ENCODE data around the gene KCNT2.

DNA sequence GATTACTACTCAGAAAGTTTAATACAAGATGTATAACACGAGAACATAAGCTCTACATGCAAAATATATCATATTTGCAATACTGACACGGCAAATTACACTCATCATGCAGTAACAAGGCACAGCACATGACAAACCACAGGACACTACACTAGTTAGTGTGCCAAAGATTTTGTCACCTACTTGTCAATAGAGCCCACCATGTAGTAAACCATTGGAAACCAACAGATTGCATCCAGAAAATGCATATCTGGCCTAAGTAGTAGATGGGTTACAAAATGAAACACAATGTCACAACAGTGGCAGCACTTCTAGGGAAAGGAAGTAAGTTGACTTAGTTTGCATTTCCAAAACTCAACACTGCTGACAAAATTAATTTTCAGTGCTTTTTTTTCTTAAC, 288.9 kb downstream of the KCNT2 start:
- TF ChIP-seq, protein P1, sequence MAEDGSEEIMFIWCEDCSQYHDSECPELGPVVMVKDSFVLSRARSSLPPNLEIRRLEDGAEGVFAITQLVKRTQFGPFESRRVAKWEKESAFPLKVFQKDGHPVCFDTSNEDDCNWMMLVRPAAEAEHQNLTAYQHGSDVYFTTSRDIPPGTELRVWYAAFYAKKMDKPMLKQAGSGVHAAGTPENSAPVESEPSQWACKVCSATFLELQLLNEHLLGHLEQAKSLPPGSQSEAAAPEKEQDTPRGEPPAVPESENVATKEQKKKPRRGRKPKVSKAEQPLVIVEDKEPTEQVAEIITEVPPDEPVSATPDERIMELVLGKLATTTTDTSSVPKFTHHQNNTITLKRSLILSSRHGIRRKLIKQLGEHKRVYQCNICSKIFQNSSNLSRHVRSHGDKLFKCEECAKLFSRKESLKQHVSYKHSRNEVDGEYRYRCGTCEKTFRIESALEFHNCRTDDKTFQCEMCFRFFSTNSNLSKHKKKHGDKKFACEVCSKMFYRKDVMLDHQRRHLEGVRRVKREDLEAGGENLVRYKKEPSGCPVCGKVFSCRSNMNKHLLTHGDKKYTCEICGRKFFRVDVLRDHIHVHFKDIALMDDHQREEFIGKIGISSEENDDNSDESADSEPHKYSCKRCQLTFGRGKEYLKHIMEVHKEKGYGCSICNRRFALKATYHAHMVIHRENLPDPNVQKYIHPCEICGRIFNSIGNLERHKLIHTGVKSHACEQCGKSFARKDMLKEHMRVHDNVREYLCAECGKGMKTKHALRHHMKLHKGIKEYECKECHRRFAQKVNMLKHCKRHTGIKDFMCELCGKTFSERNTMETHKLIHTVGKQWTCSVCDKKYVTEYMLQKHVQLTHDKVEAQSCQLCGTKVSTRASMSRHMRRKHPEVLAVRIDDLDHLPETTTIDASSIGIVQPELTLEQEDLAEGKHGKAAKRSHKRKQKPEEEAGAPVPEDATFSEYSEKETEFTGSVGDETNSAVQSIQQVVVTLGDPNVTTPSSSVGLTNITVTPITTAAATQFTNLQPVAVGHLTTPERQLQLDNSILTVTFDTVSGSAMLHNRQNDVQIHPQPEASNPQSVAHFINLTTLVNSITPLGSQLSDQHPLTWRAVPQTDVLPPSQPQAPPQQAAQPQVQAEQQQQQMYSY (CRISPR knock-in tag; IDR thresholded peaks at IDR 0.05): no peak
- TF ChIP-seq JUNB (IDR thresholded peaks at IDR 0.05) (no peak), SMC3 (IDR thresholded peaks at IDR 0.05; ENCODE audit: borderline replicate concordance, low read length) (no peak), SMAD1 (IDR thresholded peaks at IDR 0.05; ENCODE audit: low read depth, partially characterized antibody) (no peak)

Measured in GM12878 (cell line).